ENCODE data around the gene CXCL3.

- no peak for TF ChIP-seq CTCF (IDR thresholded peaks at IDR 0.05; ENCODE audit: insufficient read depth, low read depth, low read length)
- no peak for TF ChIP-seq EZH2 (IDR thresholded peaks at IDR 0.05; ENCODE audit: insufficient read depth, low read length)
These were observed 47.2 kb upstream of the CXCL3 start for GRCh38 chr4:74085669-74086068.

Data from astrocyte (in vitro differentiated cells and primary cell).